ENCODE data around the gene LRP5.

Gene LRP5

DNA sequence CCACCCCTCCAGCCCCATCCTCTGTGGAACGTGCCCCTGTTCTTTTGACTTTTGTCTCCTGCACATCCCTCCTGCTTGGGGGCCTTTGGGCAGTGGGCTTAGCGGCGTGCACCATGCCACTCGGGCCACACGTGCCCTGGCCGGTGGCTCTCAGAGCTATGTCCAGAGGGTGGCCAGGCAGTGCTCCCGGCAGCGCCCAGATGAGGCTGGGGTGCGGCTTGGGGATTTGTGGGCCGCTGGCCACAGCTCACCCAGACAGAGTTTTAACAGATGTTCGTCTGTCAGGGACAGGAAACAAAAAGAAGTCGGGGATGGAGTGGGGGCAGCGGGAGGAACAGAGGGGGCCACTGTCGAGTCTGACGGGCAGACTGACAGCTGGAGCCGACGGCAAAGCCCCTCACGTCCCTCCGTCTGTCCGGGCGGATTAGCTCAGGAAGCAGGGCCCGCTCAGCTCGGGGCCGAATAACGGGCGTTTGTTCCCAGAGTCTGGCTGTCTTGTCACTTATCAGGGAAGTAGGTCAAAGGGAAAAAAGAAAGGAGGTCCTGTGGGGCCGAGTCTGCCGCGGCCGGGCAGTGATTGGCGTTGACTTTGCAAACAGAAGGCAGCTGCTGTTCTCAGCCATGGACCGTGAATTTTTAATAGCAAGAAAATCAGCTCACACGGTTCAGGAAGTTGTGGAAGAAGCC lies 61.6 kb downstream of the LRP5 start:
- TF ChIP-seq CTCF (IDR thresholded peaks at IDR 0.05): no peak

DNA sequence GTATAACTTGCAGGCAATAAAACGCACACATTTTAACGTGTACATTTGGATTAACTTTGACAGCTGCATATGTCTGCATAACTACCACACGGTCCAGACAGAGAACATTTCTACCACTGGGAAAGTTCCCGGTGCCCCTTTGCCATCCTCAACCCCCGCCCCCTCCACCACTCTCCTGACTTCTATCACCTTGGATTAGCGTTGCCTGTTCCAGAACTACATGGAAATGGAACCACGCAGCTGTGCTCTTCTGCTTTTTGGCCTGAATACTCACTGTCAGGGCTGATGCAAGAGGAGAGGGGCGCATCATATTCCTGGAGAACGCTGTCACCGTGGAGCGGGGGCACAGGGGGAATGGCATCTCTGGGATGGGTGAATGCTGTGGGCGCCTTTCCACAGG lies 62.1 kb downstream of the LRP5 start:
- TF ChIP-seq CTCF (IDR thresholded peaks at IDR 0.05): no peak

GRCh38 chr11:68375337-68375736 lies 62.9 kb downstream of the LRP5 start:
- no peak for TF ChIP-seq CTCF (IDR thresholded peaks at IDR 0.05)

- no peak for TF ChIP-seq CTCF (IDR thresholded peaks at IDR 0.05)
These were observed 63.4 kb downstream of the LRP5 start for GRCh38 chr11:68375766-68376165.

GRCh38 chr11:68377389-68377795 lies 65.0 kb downstream of the LRP5 start:
- no peak for TF ChIP-seq CTCF (IDR thresholded peaks at IDR 0.05)

DNA sequence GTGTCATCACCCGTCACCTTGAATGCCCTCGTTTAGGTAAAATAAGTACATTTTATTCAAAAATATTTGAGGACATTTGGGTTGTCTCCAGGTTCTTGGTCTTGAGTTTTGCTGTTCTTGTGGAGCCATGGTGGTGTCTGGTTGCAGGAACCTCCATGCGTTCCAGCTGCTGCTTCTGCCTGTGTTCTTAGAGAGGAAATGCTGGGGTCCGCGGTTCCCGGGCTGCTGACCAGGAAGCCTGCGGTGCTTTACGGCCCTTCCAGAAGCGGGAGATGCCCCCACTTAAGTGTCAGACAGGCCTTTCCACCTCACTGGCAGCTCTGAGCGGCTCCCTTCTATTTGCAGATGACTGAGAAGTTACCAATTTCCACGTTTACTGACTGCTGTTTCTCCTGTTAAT lies 66.8 kb downstream of the LRP5 start:
- TF ChIP-seq CTCF (IDR thresholded peaks at IDR 0.05): no peak

- TF ChIP-seq CTCF (IDR thresholded peaks at IDR 0.05): no peak
These were observed 68.6 kb downstream of the LRP5 start for GRCh38 chr11:68380786-68381622.
